K562 (cell line): Measurements from ENCODE around the gene PDE9A. TPM values are rescaled to one million over a fixed set of nuclear protein-coding genes. Genes with fewer than 3 reads are reported as not detected.

ENCODE experiments used
- ATAC-seq: fragments of 200-7000 bp; cut with Tn5 transposase; 3 replicates; pipeline ENCODE4 v1.9.1; 2020; ENCODE audit warnings: moderate library complexity
- BruUV-seq: library from RNA; stranded (reverse); fragments of 400-500 nt; replicated peaks from 2 replicates; lab custom pipeline; 2021; lab: Mats Ljungman, UMichigan
- CTCF ChIA-PET: fragments of 300-600 bp; formaldehyde crosslinking; extraction: SDS; loops from one replicate; lab custom pipeline; 2021; ENCODE audit warnings: low intra/inter-chr PET ratio; lab: Yijun Ruan, JAX
- POLR2A ChIA-PET: fragments of 300-600, 350-650 bp; sonication (Branson Sonifier 250); formaldehyde crosslinking; extraction: SDS; loops from one replicate; lab custom pipeline; 2021; ENCODE audit warnings: antibody characterized with exemption, inconsistent platforms; lab: Yijun Ruan, JAX
- DNase-seq, 4 experiments: peaks; one replicate each; pipeline versions ENCODE4 v3.0.0 to v3.0.0-alpha.2; 2011 to 2018; ENCODE audit warnings: low spot score in 3 of 4, mixed read lengths in 3 of 4; ENCODE audit errors: extremely low read depth in 1 of 4
- FAIRE-seq: peaks from 2 replicates; lab custom pipeline; 2011; peaks lifted over from hg19 to GRCh38; lab: Jason Lieb, UNC
- H2AFZ ChIP-seq: 2 replicates; pipeline ENCODE4 v1.6.0; 2011; ENCODE audit warnings: low read depth, low read length, control low read depth, inconsistent platforms
- H3K27ac ChIP-seq: fragments of 200-600 bp; 3 replicates; pipeline ENCODE4 v1.8.0; 2011; ENCODE audit warnings: low read depth, mild to moderate bottlenecking, control low read depth, inconsistent platforms, low read length, moderate library complexity, mixed read lengths; ENCODE audit errors: extremely low read depth
- H3K27me3 ChIP-seq, 2 experiments: fragments of 300-600 bp in 1 of 2; 2 replicates in 1 of 2; 3 replicates in 1 of 2; pipeline versions ENCODE4 v1.6.0 to v1.8.0; 2011; ENCODE audit warnings: inconsistent platforms in 2 of 2, low read length in 2 of 2, mild to moderate bottlenecking in 1 of 2, mixed read lengths in 1 of 2, moderate library complexity in 1 of 2; ENCODE audit not compliant: control insufficient read depth in 2 of 2, insufficient read depth in 2 of 2
- H3K36me3 ChIP-seq: fragments of 300-600 bp; 3 replicates; pipeline ENCODE4 v1.8.0; 2011; ENCODE audit warnings: mild to moderate bottlenecking, low read length, inconsistent platforms; ENCODE audit not compliant: control insufficient read depth, insufficient read depth
- H3K4me1 ChIP-seq, 2 experiments: fragments of 200-600 bp in 1 of 2; replicated peaks in 1 of 2; 2 replicates in 1 of 2; 3 replicates in 1 of 2; pipeline versions ENCODE4 v1.5.1 to v1.8.0; 2011; ENCODE audit warnings: inconsistent platforms in 2 of 2, low read length in 2 of 2, mild to moderate bottlenecking in 1 of 2, mixed read lengths in 1 of 2, moderate library complexity in 1 of 2; ENCODE audit not compliant: control insufficient read depth in 2 of 2, insufficient read depth in 2 of 2
- H3K4me2 ChIP-seq: 2 replicates; pipeline ENCODE4 v1.6.1; 2011; ENCODE audit warnings: low read length, control low read depth, inconsistent platforms, mixed read lengths; ENCODE audit not compliant: insufficient read depth
- H3K4me3 ChIP-seq: fragments of 200-600 bp; sonication (generic), shearing (Covaris generic); 2 replicates; pipeline ENCODE4 v1.5.1; 2016; ENCODE audit warnings: control low read depth, inconsistent platforms
- H3K79me2 ChIP-seq: fragments of 200-600 bp; 3 replicates; pipeline ENCODE4 v1.8.0; 2011; ENCODE audit warnings: low read length, inconsistent platforms; ENCODE audit not compliant: control insufficient read depth, insufficient read depth
- H3K9ac ChIP-seq, 2 experiments: 2 replicates each; pipeline versions ENCODE4 v1.6.0 to v1.6.1; 2011; ENCODE audit warnings: low read depth in 2 of 2, low read length in 2 of 2, control low read depth in 1 of 2, inconsistent platforms in 1 of 2, mild to moderate bottlenecking in 1 of 2, mixed read lengths in 1 of 2; ENCODE audit not compliant: insufficient read depth in 1 of 2
- H3K9me1 ChIP-seq: one replicate; pipeline ENCODE4 v1.6.0; 2011; ENCODE audit warnings: inconsistent platforms, mild to moderate bottlenecking, low read length, moderate library complexity; ENCODE audit not compliant: control insufficient read depth, insufficient read depth
- H3K9me3 ChIP-seq: replicated peaks from 2 replicates; pipeline ENCODE4 v1.5.1; 2011; ENCODE audit warnings: low read depth, low read length, inconsistent platforms; ENCODE audit not compliant: control insufficient read depth, insufficient read depth
- H4K20me1 ChIP-seq: replicated peaks from 2 replicates; pipeline ENCODE4 v1.6.1; 2011; ENCODE audit warnings: low read length, inconsistent platforms, mixed read lengths; ENCODE audit not compliant: control insufficient read depth, insufficient read depth
- CBFB ChIP-seq: sonication (generic); formaldehyde crosslinking; IDR thresholded peaks from 2 replicates; pipeline ENCODE4 v1.4.0; 2020; ENCODE audit warnings: mild to moderate bottlenecking, missing genetic modification reagents
- CREBBP ChIP-seq: IDR thresholded peaks from one replicate; pipeline ENCODE4 v1.6.1; 2012; ENCODE audit warnings: low read depth, mild to moderate bottlenecking, control low read depth, inconsistent platforms, low read length
- GATA2 ChIP-seq: sonication (generic); formaldehyde crosslinking; IDR thresholded peaks from 2 replicates; pipeline ENCODE4 v1.4.0; 2020; ENCODE audit warnings: mild to moderate bottlenecking, missing genetic modification reagents
- JUN ChIP-seq, 2 experiments: sonication (generic) in 1 of 2; formaldehyde crosslinking in 1 of 2; IDR thresholded peaks; 2 replicates each; pipeline versions ENCODE4 v1.6.1 to v1.8.0; 2012 to 2022; ENCODE audit warnings: borderline replicate concordance in 2 of 2, mild to moderate bottlenecking in 2 of 2, improper control_type of control experiment in 1 of 2, low read depth in 1 of 2, low read length in 1 of 2, missing genetic modification reagents in 1 of 2
- NCOR1 ChIP-seq: fragments of 450-650 bp; IDR thresholded peaks from 2 replicates; pipeline ENCODE4 v1.6.1; 2016; ENCODE audit warnings: mild to moderate bottlenecking, moderate library complexity
- NR1H2 ChIP-seq: sonication (generic); formaldehyde crosslinking; IDR thresholded peaks from 2 replicates; pipeline ENCODE4 v1.4.0; 2020; ENCODE audit warnings: mild to moderate bottlenecking, missing genetic modification reagents
- PHF21A ChIP-seq: fragments of 450-650 bp; IDR thresholded peaks from 2 replicates; pipeline ENCODE4 v1.6.1; 2017; ENCODE audit warnings: low read depth, borderline replicate concordance
- RUNX1 ChIP-seq: sonication (generic); IDR thresholded peaks from 2 replicates; pipeline ENCODE4 v1.6.1; 2016; ENCODE audit warnings: antibody characterized with exemption, low read depth
- ZNF121 ChIP-seq: sonication (generic); formaldehyde crosslinking; conservative IDR thresholded peaks from 2 replicates; pipeline ENCODE4 v1.8.0; 2022; ENCODE audit warnings: missing genetic modification reagents
- ZNF3 ChIP-seq: fragments of 250-450 bp; sonication (Bioruptor Pico); IDR thresholded peaks from 2 replicates; pipeline ENCODE4 v1.5.0; 2021; ENCODE audit warnings: mild to moderate bottlenecking, moderate library complexity
- ZNF311 ChIP-seq: fragments of 250-450 bp; sonication (Bioruptor Pico); IDR thresholded peaks from 2 replicates; pipeline ENCODE4 v1.4.0; 2020; ENCODE audit warnings: mild to moderate bottlenecking, moderate library complexity
- ZNF384 ChIP-seq: IDR thresholded peaks from 2 replicates; pipeline ENCODE4 v1.6.1; 2012; ENCODE audit warnings: low read depth, low read length, improper control_type of control experiment
- ZNF551 ChIP-seq: fragments of 250-450 bp; sonication (Bioruptor Pico); IDR thresholded peaks from 2 replicates; pipeline ENCODE4 v1.5.0; 2021; ENCODE audit warnings: mild to moderate bottlenecking, moderate library complexity
- WGBS: fragments of 100-300 bp; shearing (Covaris generic); methylation state at CpG from one replicate; pipeline ENCODE4 v1.1.6; 2016; ENCODE audit warnings: low coverage, mixed read lengths; ENCODE audit not compliant: insufficient coverage; ENCODE audit errors: missing lambda C conversion rate; 5-methylcytosine and 5-hydroxymethylcytosine counted together
- in situ Hi-C: fragments of 300-500 bp; cut with MboI; formaldehyde crosslinking; loops from 4 replicates; pipeline ENCODE4 v1.15.0; 2018; ENCODE audit warnings: inconsistent platforms, mixed read lengths
- intact Hi-C: fragments of 100-400 bp; cut with micrococcal nuclease; formaldehyde crosslinking; loops from 2 replicates; pipeline ENCODE4 v1.14.2; 2022
- polyA plus RNA-seq, 8 experiments: library from polyadenylated mRNA; depleted of rRNA in 4 of 8; stranded (reverse) in 5 of 8; unstranded in 3 of 8; fragments of >200 nt; fragmentation: Nextera tagmentation in 2 of 8; fragmentation: Illumina TruSeq in 1 of 8; extraction: Ambion mirVana in 2 of 8; extraction: Trizol in 1 of 8; gene quantifications; 2 replicates each; pipeline versions ENCODE4 v1.2.1 to v1.2.3, GENCODE V29; 2011 to 2014; ENCODE audit warnings: inconsistent platforms in 1 of 8, missing spikeins in 1 of 8
- total RNA-seq, 7 experiments: library from RNA; depleted of rRNA in 6 of 7; stranded (reverse); fragments of >200 nt in 6 of 7; fragmentation: Illumina TruSeq in 2 of 7; extraction: Trizol in 2 of 7; gene quantifications; 2 replicates each; pipeline versions ENCODE4 v1.2.1 to v1.2.3, GENCODE V29; 2011 to 2021; ENCODE audit warnings: low replicate concordance in 1 of 7
- TF ChIP-seq, protein P1 (sequence below): sonication (generic); formaldehyde crosslinking; IDR thresholded peaks from 2 replicates; pipeline ENCODE4 v1.8.1; 2023; ENCODE audit warnings: mild to moderate bottlenecking, missing genetic modification reagents
- TF ChIP-seq, protein P2 (sequence below): fragments of 250-450 bp; sonication (Bioruptor Pico); IDR thresholded peaks from 2 replicates; pipeline ENCODE4 v1.6.1; 2021; ENCODE audit warnings: mild to moderate bottlenecking
- TF ChIP-seq, protein P3 (sequence below): fragments of 250-450 bp; sonication (Bioruptor Pico); IDR thresholded peaks from 2 replicates; pipeline ENCODE4 v1.9.0; 2021; ENCODE audit warnings: mild to moderate bottlenecking

Gene PDE9A
- total and polyA plus RNA-seq, 9 of the 15 experiments (the other 6 are each of a cell fraction or from before 2014, with no cell fraction given) = 0.07 to 0.27 TPM; not detected in 7

DNA sequence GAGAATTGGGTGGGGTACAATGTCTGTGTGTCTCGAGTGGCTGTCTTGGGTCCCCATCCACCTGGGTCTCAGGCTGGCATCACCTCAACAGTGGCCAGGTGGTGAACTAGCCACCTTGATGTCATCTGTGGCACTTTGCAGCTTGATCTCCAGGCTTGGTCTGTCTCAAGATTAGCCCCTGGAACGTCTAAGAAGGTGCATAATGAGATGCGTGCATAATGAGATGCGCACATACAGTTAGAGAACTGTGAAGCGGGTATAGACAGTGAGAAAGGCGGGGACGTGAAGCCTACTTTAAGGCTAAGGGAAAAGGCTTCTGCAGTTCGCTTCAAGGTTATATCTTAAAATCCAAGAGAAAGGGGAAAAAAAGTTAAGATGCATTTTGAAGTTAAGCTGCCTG is 127.2 kb downstream of the PDE9A start:
- H2AFZ ChIP-seq = no peak overlapping the region
- H3K9ac ChIP-seq = no peak overlapping the region
- intact Hi-C loops (no loop called here), in situ Hi-C loops (no loop called here)
- BruUV-seq = no TSS peak
- peaks cover 0 to 18% of the 10 kb centered on the region in 2 experiments; a peak in 2 of 5 replicates for H3K4me1 ChIP-seq
- ATAC-seq = no peak
- H3K9me1 ChIP-seq = peaks cover 3% of the 10 kb centered on the region
- no peak for TF ChIP-seq CREBBP
- TF ChIP-seq ZNF3 (CRISPR knock-in tag) = no peak
- TF ChIP-seq, protein P1, sequence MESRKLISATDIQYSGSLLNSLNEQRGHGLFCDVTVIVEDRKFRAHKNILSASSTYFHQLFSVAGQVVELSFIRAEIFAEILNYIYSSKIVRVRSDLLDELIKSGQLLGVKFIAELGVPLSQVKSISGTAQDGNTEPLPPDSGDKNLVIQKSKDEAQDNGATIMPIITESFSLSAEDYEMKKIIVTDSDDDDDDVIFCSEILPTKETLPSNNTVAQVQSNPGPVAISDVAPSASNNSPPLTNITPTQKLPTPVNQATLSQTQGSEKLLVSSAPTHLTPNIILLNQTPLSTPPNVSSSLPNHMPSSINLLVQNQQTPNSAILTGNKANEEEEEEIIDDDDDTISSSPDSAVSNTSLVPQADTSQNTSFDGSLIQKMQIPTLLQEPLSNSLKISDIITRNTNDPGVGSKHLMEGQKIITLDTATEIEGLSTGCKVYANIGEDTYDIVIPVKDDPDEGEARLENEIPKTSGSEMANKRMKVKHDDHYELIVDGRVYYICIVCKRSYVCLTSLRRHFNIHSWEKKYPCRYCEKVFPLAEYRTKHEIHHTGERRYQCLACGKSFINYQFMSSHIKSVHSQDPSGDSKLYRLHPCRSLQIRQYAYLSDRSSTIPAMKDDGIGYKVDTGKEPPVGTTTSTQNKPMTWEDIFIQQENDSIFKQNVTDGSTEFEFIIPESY (CRISPR knock-in tag) = no peak
- TF ChIP-seq, protein P2, sequence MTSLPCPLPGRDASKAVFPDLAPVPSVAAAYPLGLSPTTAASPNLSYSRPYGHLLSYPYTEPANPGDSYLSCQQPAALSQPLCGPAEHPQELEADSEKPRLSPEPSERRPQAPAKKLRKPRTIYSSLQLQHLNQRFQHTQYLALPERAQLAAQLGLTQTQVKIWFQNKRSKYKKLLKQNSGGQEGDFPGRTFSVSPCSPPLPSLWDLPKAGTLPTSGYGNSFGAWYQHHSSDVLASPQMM = no peak
- TF ChIP-seq, protein P3, sequence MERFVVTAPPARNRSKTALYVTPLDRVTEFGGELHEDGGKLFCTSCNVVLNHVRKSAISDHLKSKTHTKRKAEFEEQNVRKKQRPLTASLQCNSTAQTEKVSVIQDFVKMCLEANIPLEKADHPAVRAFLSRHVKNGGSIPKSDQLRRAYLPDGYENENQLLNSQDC (CRISPR knock-in tag) = no peak
- no peak for TF ChIP-seq ZNF384
- TF ChIP-seq JUN (IDR thresholded peaks at IDR 0.05; ENCODE audit: borderline replicate concordance, low read depth, low read length) = no peak
- TF ChIP-seq JUN (CRISPR knock-in tag; IDR thresholded peaks at IDR 0.05; ENCODE audit: borderline replicate concordance) = no peak
- TF ChIP-seq CBFB = no peak
- TF ChIP-seq ZNF121 = no peak
- no peak for TF ChIP-seq ZNF551
- TF ChIP-seq RUNX1 = no peak
- TF ChIP-seq NCOR1 = no peak
- no peak for TF ChIP-seq PHF21A
- no peak for TF ChIP-seq NR1H2 (CRISPR knock-in tag)
- no peak for TF ChIP-seq ZNF311
- TF ChIP-seq GATA2 (CRISPR knock-in tag) = no peak
- peaks cover 67 to 84% of the 10 kb centered on the region in 2 experiments for H3K27me3 ChIP-seq
- no peak for FAIRE-seq
- ChIA-PET CTCF (no interaction called here), POLR2A (interaction anchor here (0.7 to 1.1 kb wide), 3 partner anchors 12 to 14 kb away, joined by 3 read pairs; no protein-coding TSS in a partner anchor)
- no peak overlapping the region for H3K4me3 ChIP-seq
- no peak overlapping the region for H3K27ac ChIP-seq
- H3K9me3 ChIP-seq = no peaks in the 10 kb centered on the region
- H3K36me3 ChIP-seq = no peaks in the 10 kb centered on the region
- DNase-seq = no peak
- WGBS = 0% methylated on average over 8 of the region's 8 CpGs
- no peak overlapping the region for H3K4me2 ChIP-seq
- H4K20me1 ChIP-seq = peaks cover 14% of the 10 kb centered on the region
- H3K79me2 ChIP-seq = no peaks in the 10 kb centered on the region
